PFSK-1 (cell line): ENCODE results near the gene CHST3.

Experiments
- FOXP2 ChIP-seq: optimal IDR thresholded peaks from 2 replicates; pipeline ENCODE3; 2011; ENCODE audit warnings: borderline replicate concordance, control low read depth, inconsistent platforms; ENCODE audit not compliant: insufficient read depth; ENCODE audit errors: extremely low read length, extremely low read depth
- POLR2AphosphoS5 ChIP-seq: IDR thresholded peaks from 2 replicates; pipeline ENCODE4 v1.6.1; 2012; ENCODE audit warnings: low read depth, mild to moderate bottlenecking, control low read depth, low read length, moderate library complexity
- SIN3A ChIP-seq: IDR thresholded peaks from 2 replicates; pipeline ENCODE4 v1.6.1; 2012; ENCODE audit warnings: mild to moderate bottlenecking, low read length, moderate library complexity, borderline replicate concordance; ENCODE audit not compliant: insufficient read depth
- TAF1 ChIP-seq: IDR thresholded peaks from 2 replicates; pipeline ENCODE4 v1.6.1; 2012; ENCODE audit warnings: low read length, control low read depth, borderline replicate concordance; ENCODE audit not compliant: insufficient read depth
- TF ChIP-seq, protein P1 (sequence below), 2 experiments: IDR thresholded peaks; 2 replicates each; pipeline versions ENCODE4 v1.6.1 to v1.8.0; 2011 to 2012; ENCODE audit warnings: low read depth in 2 of 2, low read length in 2 of 2, control low read depth in 1 of 2, inconsistent platforms in 1 of 2, mild to moderate bottlenecking in 1 of 2, moderate library complexity in 1 of 2; ENCODE audit not compliant: insufficient read depth in 1 of 2

Gene CHST3

DNA sequence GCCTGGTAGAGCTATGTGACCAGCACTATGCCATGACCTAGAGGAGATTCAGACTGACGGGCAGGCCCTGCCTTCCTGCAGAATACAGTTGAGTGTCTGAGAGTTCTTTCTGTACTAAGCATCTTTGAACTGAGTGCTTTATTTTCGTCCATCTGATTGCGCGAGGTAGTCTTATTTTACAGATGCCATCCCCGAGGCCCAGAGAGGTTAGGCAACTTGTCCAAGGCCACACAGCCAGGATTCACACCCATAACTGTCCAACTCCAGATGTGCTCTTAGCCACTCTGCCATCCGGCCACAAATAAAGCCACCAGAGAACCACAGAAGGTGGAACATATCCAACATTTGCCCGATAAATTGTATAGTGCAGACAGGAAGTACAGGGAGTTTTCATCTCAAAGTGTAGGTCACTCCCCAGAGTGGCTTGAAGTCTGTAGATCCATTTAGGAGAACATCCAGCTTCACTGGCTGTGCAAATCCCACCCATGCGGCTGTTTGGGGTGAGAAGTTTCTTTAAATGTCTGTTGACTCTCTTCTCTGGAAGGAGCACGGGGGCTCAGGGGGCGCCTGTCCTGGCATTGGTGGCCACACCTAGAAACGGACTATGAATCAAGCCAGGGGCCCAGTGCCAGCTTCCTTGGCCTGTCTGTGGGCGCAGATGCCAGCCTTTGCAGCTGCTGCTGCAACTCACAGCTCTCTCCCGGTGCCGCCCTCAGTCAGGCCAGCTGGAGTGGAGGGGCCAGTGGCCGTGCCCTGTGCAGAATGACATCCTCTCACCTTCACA is 11.1 kb downstream of the CHST3 start:
- TF ChIP-seq POLR2AphosphoS5: no peak
- TF ChIP-seq FOXP2: no peak
- no peak for TF ChIP-seq SIN3A
- TF ChIP-seq TAF1: no peak
- TF ChIP-seq, protein P1, sequence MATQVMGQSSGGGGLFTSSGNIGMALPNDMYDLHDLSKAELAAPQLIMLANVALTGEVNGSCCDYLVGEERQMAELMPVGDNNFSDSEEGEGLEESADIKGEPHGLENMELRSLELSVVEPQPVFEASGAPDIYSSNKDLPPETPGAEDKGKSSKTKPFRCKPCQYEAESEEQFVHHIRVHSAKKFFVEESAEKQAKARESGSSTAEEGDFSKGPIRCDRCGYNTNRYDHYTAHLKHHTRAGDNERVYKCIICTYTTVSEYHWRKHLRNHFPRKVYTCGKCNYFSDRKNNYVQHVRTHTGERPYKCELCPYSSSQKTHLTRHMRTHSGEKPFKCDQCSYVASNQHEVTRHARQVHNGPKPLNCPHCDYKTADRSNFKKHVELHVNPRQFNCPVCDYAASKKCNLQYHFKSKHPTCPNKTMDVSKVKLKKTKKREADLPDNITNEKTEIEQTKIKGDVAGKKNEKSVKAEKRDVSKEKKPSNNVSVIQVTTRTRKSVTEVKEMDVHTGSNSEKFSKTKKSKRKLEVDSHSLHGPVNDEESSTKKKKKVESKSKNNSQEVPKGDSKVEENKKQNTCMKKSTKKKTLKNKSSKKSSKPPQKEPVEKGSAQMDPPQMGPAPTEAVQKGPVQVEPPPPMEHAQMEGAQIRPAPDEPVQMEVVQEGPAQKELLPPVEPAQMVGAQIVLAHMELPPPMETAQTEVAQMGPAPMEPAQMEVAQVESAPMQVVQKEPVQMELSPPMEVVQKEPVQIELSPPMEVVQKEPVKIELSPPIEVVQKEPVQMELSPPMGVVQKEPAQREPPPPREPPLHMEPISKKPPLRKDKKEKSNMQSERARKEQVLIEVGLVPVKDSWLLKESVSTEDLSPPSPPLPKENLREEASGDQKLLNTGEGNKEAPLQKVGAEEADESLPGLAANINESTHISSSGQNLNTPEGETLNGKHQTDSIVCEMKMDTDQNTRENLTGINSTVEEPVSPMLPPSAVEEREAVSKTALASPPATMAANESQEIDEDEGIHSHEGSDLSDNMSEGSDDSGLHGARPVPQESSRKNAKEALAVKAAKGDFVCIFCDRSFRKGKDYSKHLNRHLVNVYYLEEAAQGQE (IDR thresholded peaks at IDR 0.05; ENCODE audit: insufficient read depth in 1 of 2, low read depth in 2 of 2, low read length in 2 of 2): no peak

- TF ChIP-seq TAF1 (no peak), POLR2AphosphoS5 (no peak), FOXP2 (no peak), SIN3A (no peak)
- TF ChIP-seq, protein P1 (IDR thresholded peaks at IDR 0.05; ENCODE audit: insufficient read depth in 1 of 2, low read depth in 2 of 2, low read length in 2 of 2): no peak
Observed at GRCh38 chr10:71975871-71976725, 11.9 kb downstream of the CHST3 start.

GRCh38 chr10:71978476-71978875 is 14.3 kb downstream of the CHST3 start:
- TF ChIP-seq, protein P1 (IDR thresholded peaks at IDR 0.05; ENCODE audit: insufficient read depth in 1 of 2, low read depth in 2 of 2, low read length in 2 of 2): no peak
- no peak for TF ChIP-seq SIN3A
- no peak for TF ChIP-seq FOXP2
- no peak for TF ChIP-seq TAF1
- no peak for TF ChIP-seq POLR2AphosphoS5

- TF ChIP-seq POLR2AphosphoS5: no peak
Observed at GRCh38 chr10:71978988-71979691, 14.9 kb downstream of the CHST3 start.

GRCh38 chr10:71979692-71980062 is 15.5 kb downstream of the CHST3 start:
- TF ChIP-seq TAF1 (no peak), SIN3A (no peak), POLR2AphosphoS5 (no peak), FOXP2 (no peak)
- TF ChIP-seq, protein P1 (IDR thresholded peaks at IDR 0.05; ENCODE audit: insufficient read depth in 1 of 2, low read depth in 2 of 2, low read length in 2 of 2): no peak
